A673 (cell line): ENCODE data around the gene CUL4A.

ENCODE experiments used
- CTCF ChIP-seq: fragments of 300-800, 200-600 bp; sonication (generic); conservative IDR thresholded peaks from 2 replicates; pipeline ENCODE4 v1.5.1; 2017; ENCODE audit warnings: low read depth, mild to moderate bottlenecking, antibody characterized with exemption, low read length, moderate library complexity, mixed read lengths
- EZH2 ChIP-seq: fragments of 200-600 bp; sonication (generic); IDR thresholded peaks from 2 replicates; pipeline ENCODE4 v1.6.1; 2017; ENCODE audit warnings: borderline replicate concordance, low read depth, mild to moderate bottlenecking, mixed read lengths, antibody characterized with exemption, low read length; ENCODE audit not compliant: poor library complexity, severe bottlenecking

- TF ChIP-seq CTCF = no peak
- TF ChIP-seq EZH2 = no peak
Observed at GRCh38 chr13:113295776-113296175, 86.4 kb downstream of the CUL4A start.
